GM10248 (cell line): ENCODE measurements around the gene ETDB.
"Not testable (repeated sequence)": the region's sequence is repeated elsewhere in the genome, so short reads cannot be mapped to it uniquely, and the experiment has no call there.

Experiments used
- CTCF ChIA-PET: fragments of 300-600 bp; sonication (Branson Sonifier 250); formaldehyde crosslinking; extraction: SDS; loops from one replicate; lab custom pipeline; 2021; ENCODE audit warnings: antibody characterized with exemption; lab: Yijun Ruan, JAX
- POLR2A ChIA-PET: fragments of 350-650 bp; sonication (Branson Sonifier 250); formaldehyde crosslinking; extraction: SDS; loops from one replicate; lab custom pipeline; 2020; ENCODE audit warnings: antibody characterized with exemption; lab: Yijun Ruan, JAX
- DNase-seq: peaks from one replicate; pipeline ENCODE4 v3.0.0; 2012; ENCODE audit errors: extremely low spot score
- TF ChIP-seq, protein P1 (sequence below): IDR thresholded peaks from 2 replicates; pipeline ENCODE4 v1.5.1; 2012; ENCODE audit warnings: mild to moderate bottlenecking, low read depth; ENCODE audit errors: extremely low read depth, missing control alignments, control extremely low read depth

The ETDB gene

DNA sequence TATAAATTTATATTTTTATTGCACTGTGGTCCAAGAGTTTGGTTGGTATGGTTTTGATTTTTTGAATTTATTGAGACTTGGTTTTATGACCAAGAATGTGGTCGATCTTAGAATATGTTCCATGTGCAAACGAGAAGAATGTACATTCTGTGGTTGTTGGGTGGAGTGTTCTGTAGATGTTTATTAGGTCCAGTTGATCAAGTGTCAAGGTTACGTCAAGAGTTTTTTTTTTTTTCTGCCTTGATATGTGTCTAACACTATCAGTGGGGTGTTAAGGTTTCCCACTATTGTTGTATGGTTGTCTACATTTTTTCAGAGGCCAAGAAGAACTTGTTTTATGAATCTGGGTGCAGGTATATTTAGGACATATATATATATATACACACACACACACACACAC is 10.8 kb downstream of the ETDB start:
- no peak for DNase-seq
- ChIA-PET CTCF (no interaction called here), POLR2A (no interaction called here)
- TF ChIP-seq, protein P1, sequence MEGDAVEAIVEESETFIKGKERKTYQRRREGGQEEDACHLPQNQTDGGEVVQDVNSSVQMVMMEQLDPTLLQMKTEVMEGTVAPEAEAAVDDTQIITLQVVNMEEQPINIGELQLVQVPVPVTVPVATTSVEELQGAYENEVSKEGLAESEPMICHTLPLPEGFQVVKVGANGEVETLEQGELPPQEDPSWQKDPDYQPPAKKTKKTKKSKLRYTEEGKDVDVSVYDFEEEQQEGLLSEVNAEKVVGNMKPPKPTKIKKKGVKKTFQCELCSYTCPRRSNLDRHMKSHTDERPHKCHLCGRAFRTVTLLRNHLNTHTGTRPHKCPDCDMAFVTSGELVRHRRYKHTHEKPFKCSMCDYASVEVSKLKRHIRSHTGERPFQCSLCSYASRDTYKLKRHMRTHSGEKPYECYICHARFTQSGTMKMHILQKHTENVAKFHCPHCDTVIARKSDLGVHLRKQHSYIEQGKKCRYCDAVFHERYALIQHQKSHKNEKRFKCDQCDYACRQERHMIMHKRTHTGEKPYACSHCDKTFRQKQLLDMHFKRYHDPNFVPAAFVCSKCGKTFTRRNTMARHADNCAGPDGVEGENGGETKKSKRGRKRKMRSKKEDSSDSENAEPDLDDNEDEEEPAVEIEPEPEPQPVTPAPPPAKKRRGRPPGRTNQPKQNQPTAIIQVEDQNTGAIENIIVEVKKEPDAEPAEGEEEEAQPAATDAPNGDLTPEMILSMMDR, result no peak

DNA sequence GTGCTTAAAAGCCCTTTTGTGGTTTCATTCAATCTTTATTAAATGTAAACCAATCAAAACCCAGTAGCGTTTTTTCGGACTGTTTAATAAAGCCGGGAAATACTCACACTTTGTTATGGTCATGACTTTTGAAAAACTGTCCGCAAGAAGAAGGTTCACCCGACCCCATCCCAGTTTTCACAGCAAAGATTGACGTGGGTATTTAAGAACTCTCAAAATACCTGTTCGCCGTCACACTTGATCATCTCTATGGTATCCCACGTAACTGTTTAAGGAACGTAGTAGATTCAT is 20.9 kb downstream of the ETDB start:
- POLR2A ChIA-PET, result no interaction called here
- TF ChIP-seq, protein P1, result no peak

DNA sequence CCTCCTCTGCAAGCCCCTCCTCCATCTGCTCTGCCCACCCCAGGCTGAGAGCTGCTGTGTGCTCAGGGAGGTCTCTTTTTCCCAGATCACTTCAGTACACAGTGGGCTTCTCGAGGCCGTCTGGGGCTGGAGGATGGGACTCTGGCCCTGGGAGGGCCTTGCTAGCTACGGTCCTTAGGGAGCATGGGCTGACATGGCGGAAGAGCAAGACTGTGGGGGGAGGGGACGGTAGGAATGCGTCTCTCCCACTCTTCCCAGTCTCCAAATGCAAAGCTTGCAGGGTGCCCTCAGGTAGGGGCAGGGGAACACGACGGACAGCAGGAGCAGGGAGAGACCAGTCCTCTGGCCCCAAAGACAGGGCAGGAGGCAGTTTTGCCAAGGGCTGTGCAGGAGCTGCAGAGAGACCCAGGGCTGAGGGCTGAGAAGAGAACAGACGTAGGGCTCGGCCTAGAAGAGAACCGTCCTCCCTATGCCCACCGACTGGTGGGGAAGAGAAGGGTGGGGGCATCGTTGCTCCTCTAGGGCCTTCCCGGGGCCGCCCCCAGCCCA is 23.1 kb downstream of the ETDB start:
- POLR2A ChIA-PET, DNase-seq: not testable (repeated sequence)

More for the DNA sequence above, 20.9 kb downstream of the ETDB start:
- CTCF ChIA-PET, result no interaction called here
- no peak for DNase-seq

DNA sequence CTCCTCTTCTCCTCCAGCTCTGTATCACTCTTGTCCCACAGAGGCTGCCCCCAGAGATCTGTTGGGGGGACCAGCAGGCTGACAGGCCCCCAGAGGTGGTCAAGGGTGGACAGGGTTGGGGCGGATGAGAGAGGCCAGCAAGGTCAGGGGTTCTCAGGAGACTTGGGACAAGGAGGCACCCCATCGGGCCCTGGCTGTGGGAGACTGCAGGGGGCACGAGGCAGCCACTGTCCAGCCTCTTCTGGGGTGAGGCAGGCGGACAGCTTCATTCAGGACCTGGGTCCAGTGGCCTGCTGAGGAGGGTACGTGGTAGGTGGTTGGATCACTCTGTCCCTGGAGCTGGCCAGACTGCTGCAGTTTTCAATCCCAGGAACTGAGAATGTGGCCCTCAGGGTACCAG is 24.6 kb downstream of the ETDB start:
- CTCF ChIA-PET, result interaction anchor here (0.9 kb wide), 1 partner anchor 10 kb away, joined by 3 read pairs; no protein-coding TSS in a partner anchor
- TF ChIP-seq, protein P1, result no peak
- DNase-seq, result no peak
- POLR2A ChIA-PET, result interaction anchor here (0.6 kb wide), 1 partner anchor 24 kb away, joined by 3 read pairs; no protein-coding TSS in a partner anchor

More for the DNA sequence above, 23.1 kb downstream of the ETDB start:
- CTCF ChIA-PET, result interaction anchor here (1.8 kb wide), 1 partner anchor 14 kb away, joined by 4 read pairs; no protein-coding TSS in a partner anchor

DNA sequence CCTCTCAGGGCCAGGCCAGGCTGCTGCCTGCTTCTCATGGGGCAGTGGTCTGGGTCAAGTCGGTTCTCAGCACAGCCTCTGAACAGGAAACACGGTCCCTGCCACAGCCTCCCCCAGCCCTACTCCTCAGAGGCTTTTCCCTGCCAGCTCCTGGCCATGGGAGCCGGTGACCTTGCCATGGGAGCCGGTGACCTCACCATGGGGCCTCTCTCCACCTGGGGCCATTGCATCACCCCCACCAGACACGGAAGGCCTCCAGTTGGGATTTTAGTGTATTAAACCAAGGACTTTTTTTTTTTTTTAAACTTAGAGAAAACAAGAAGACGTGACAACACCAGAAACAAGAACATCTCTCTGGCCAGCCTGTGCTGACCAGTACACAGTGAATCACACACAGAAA is 25.6 kb downstream of the ETDB start:
- ChIA-PET CTCF (interaction anchor here (1.6 kb wide), 1 partner anchor 18 kb away, joined by 5 read pairs; no protein-coding TSS in a partner anchor), POLR2A (no interaction called here)
- TF ChIP-seq, protein P1, result no peak
- DNase-seq, result no peak

DNA sequence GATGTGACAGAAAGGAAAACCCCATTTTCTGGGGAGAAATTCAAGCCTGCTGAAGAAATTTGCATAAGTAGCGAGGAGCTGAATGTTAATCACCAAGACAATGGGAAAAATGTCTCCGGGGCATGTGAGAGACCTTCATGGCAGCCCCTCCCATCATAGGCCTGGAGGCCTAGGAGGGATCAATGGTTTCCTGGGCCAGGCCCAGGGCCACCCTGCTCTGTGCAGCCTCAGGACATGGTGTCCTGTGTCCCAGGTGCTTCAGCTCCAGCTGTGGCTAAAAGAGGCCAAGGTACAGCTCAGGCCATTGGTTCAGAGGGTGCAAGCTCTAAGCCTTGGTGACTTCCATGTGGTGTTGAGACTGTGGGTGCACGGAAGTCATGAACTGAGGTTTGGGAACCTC is 31.2 kb downstream of the ETDB start:
- ChIA-PET CTCF (no interaction called here), POLR2A (no interaction called here)
- TF ChIP-seq, protein P1, result no peak
- no peak for DNase-seq

DNA sequence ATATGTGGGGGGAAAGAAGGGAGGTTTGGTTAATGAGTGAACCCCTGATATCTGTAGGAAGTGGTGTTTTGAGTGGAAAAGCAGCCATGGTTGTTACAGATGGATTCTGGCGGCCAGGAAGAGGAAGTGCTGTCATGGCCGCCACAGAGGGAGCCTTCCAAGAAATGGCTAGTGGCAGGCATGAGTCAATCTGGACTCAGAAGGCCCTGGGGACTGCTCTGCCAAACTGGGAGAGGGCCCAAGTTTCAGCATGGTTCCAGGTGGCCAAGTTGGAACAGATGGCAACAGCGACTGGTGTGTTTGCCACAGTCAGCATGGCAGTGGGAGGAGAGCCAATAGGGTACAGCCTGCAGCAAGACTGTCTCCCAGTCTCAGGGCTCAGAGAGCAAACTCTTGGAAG is 32.5 kb downstream of the ETDB start:
- ChIA-PET POLR2A (no interaction called here), CTCF (no interaction called here)
- no peak for DNase-seq
- TF ChIP-seq, protein P1, result no peak
